ENCODE results near the gene TMCO2. TPM values are rescaled to one million over a fixed set of nuclear protein-coding genes. Genes with fewer than 3 reads are reported as not detected.

Gene TMCO2
- total RNA-seq, 1 experiment from 2014 or later, result not detected

GRCh38 chr1:40268211-40268610 is 20.5 kb downstream of the TMCO2 start:
- ATAC-seq (no peak), DNase-seq (no peak)
- Histone ChIP-seq H3K4me3 (ENCODE audit: low read length) (no peak overlapping the region), H3K4me2 (ENCODE audit: low read length) (0 out of 2 replicates have a peak overlapping the region, but pooled peaks have one; percentile 1), H3K4me1 (ENCODE audit: insufficient read depth, low read length) (peaks cover 14% of the 10 kb centered on the region), H3K79me2 (ENCODE audit: low read length) (peaks cover 26% of the 10 kb centered on the region), H3K27ac (ENCODE audit: low read length) (peak overlapping the region; percentile 81), H3K36me3 (ENCODE audit: low read depth, low read length) (peaks cover 54% of the 10 kb centered on the region), H3K27me3 (ENCODE audit: low read length) (no peaks in the 10 kb centered on the region), H3F3A (ENCODE audit: low read length, unreplicated experiment) (no peaks in the 10 kb centered on the region), H3K9me2 (replicated peaks; ENCODE audit: low read length) (no peaks in the 10 kb centered on the region), H2AFZ (ENCODE audit: low read length) (no peak overlapping the region), H3K9ac (ENCODE audit: low read length) (peak overlapping the region; percentile 39), H4K20me1 (ENCODE audit: low read length) (no peaks in the 10 kb centered on the region), H3K9me3 (ENCODE audit: low read length) (no peaks in the 10 kb centered on the region)
- POLR2A ChIA-PET (ENCODE audit: unreplicated experiment), result interaction anchor here (1.0 kb wide), 1 partner anchor 26 kb away, joined by 7 read pairs; no protein-coding TSS in a partner anchor
- CTCF ChIA-PET, result interaction anchor here (1.0 to 1.4 kb wide), 2 partner anchors 70 to 124 kb away, joined by 4 to 6 read pairs; no protein-coding TSS in a partner anchor
- TF ChIP-seq CTCF (conservative IDR thresholded peaks at IDR 0.05; ENCODE audit: low read depth, low read length) (no peak), EZH2phosphoT487 (IDR thresholded peaks at IDR 0.05; ENCODE audit: borderline replicate concordance, low read length) (no peak), EZH2 (IDR thresholded peaks at IDR 0.05; ENCODE audit: low read length, unreplicated experiment) (no peak)
- no TSS peak for BruUV-seq (replicated peaks)
- intact Hi-C loops (cut with micrococcal nuclease), result no loop called here

- no peaks in the 10 kb centered on the region for H3F3A ChIP-seq (ENCODE audit: low read length, unreplicated experiment)
- H3K4me2 ChIP-seq (ENCODE audit: low read length), result no peak overlapping the region
- no peak overlapping the region for H3K27ac ChIP-seq (ENCODE audit: low read length)
- no peak overlapping the region for H2AFZ ChIP-seq (ENCODE audit: low read length)
- no TSS peak for BruUV-seq (replicated peaks)
- ATAC-seq, result peak; percentile 30; the same call in 1 of the 2 replicates
- H3K9ac ChIP-seq (ENCODE audit: low read length), result no peak overlapping the region
- no peaks in the 10 kb centered on the region for H3K27me3 ChIP-seq (ENCODE audit: low read length)
- H3K9me2 ChIP-seq (replicated peaks; ENCODE audit: low read length), result no peaks in the 10 kb centered on the region
- no peaks in the 10 kb centered on the region for H3K9me3 ChIP-seq (ENCODE audit: low read length)
- TF ChIP-seq CTCF (conservative IDR thresholded peaks at IDR 0.05; ENCODE audit: low read depth, low read length) (no peak), EZH2phosphoT487 (IDR thresholded peaks at IDR 0.05; ENCODE audit: borderline replicate concordance, low read length) (no peak), EZH2 (IDR thresholded peaks at IDR 0.05; ENCODE audit: low read length, unreplicated experiment) (no peak)
- H3K79me2 ChIP-seq (ENCODE audit: low read length), result peaks cover 10% of the 10 kb centered on the region
- no peaks in the 10 kb centered on the region for H4K20me1 ChIP-seq (ENCODE audit: low read length)
- no peak overlapping the region for H3K4me3 ChIP-seq (ENCODE audit: low read length)
- intact Hi-C loops (cut with micrococcal nuclease), result no loop called here
- CTCF ChIA-PET, result no interaction called here
- H3K36me3 ChIP-seq (ENCODE audit: low read depth, low read length), result peaks cover 52% of the 10 kb centered on the region
- peaks cover 14% of the 10 kb centered on the region for H3K4me1 ChIP-seq (ENCODE audit: insufficient read depth, low read length)
- POLR2A ChIA-PET (ENCODE audit: unreplicated experiment), result no interaction called here
- peak; percentile 24 for DNase-seq
Measured at GRCh38 chr1:40270152-40270834, 22.6 kb downstream of the TMCO2 start.

- Histone ChIP-seq H3K4me1 (ENCODE audit: insufficient read depth, low read length) (peaks cover 10% of the 10 kb centered on the region), H2AFZ (ENCODE audit: low read length) (no peak overlapping the region), H3K27ac (ENCODE audit: low read length) (no peak overlapping the region), H3K4me2 (ENCODE audit: low read length) (no peak overlapping the region), H4K20me1 (ENCODE audit: low read length) (no peaks in the 10 kb centered on the region), H3K4me3 (ENCODE audit: low read length) (no peak overlapping the region), H3K27me3 (ENCODE audit: low read length) (no peaks in the 10 kb centered on the region), H3K9me3 (ENCODE audit: low read length) (no peaks in the 10 kb centered on the region), H3F3A (ENCODE audit: low read length, unreplicated experiment) (no peaks in the 10 kb centered on the region), H3K9me2 (replicated peaks; ENCODE audit: low read length) (no peaks in the 10 kb centered on the region), H3K9ac (ENCODE audit: low read length) (no peak overlapping the region), H3K36me3 (ENCODE audit: low read depth, low read length) (peaks cover 58% of the 10 kb centered on the region), H3K79me2 (ENCODE audit: low read length) (no peaks in the 10 kb centered on the region)
- TF ChIP-seq EZH2 (IDR thresholded peaks at IDR 0.05; ENCODE audit: low read length, unreplicated experiment) (no peak), CTCF (conservative IDR thresholded peaks at IDR 0.05; ENCODE audit: low read depth, low read length) (no peak), EZH2phosphoT487 (IDR thresholded peaks at IDR 0.05; ENCODE audit: borderline replicate concordance, low read length) (no peak)
- intact Hi-C loops (cut with micrococcal nuclease), result no loop called here
- CTCF ChIA-PET, result interaction anchor here (0.8 kb wide), 1 partner anchor 119 kb away, joined by 3 read pairs; no protein-coding TSS in a partner anchor
- POLR2A ChIA-PET (ENCODE audit: unreplicated experiment), result no interaction called here
- ATAC-seq, result no peak
- DNase-seq, result no peak
- no TSS peak for BruUV-seq (replicated peaks)
Measured at GRCh38 chr1:40272653-40273213, 25.0 kb downstream of the TMCO2 start.

Measured in PC-3 (cell line).